DMS53 treated with DMSO at 0.1 percent for 48 hours (cell line): Measurements from ENCODE around the gene LPGAT1.
"Not testable (repeated sequence)": the region's sequence is repeated elsewhere in the genome, so short reads cannot be mapped to it uniquely, and the experiment has no call there.

Experiments
- DNase-seq: peaks from one replicate; lab custom pipeline; 2025; ENCODE audit not compliant: unreplicated experiment; lab: John Stamatoyannopoulos, UW

Gene LPGAT1

GRCh38 chr1:211737115-211738035, 93.2 kb downstream of the LPGAT1 start:
- DNase-seq, result no peak

GRCh38 chr1:211736351-211736915, 94.1 kb downstream of the LPGAT1 start:
- DNase-seq, result no peak

- peak; percentile 76 for DNase-seq
These were observed 95.1 kb downstream of the LPGAT1 start for GRCh38 chr1:211735208-211736170.

- DNase-seq, result peak; percentile 97
These were observed 95.8 kb downstream of the LPGAT1 start for GRCh38 chr1:211734791-211735190.

GRCh38 chr1:211734359-211734758, 96.2 kb downstream of the LPGAT1 start:
- DNase-seq, result peak; percentile 97

GRCh38 chr1:211732293-211732980, 98.1 kb downstream of the LPGAT1 start:
- no peak for DNase-seq

GRCh38 chr1:211731456-211732292, 98.9 kb downstream of the LPGAT1 start:
- DNase-seq, result no peak

GRCh38 chr1:211730347-211730746, 100.2 kb downstream of the LPGAT1 start:
- no peak for DNase-seq

- DNase-seq, result no peak
These were observed 101.3 kb downstream of the LPGAT1 start for GRCh38 chr1:211729238-211729637.

GRCh38 chr1:211726467-211726995, 104.0 kb downstream of the LPGAT1 start:
- no peak for DNase-seq

GRCh38 chr1:211724687-211725196, 105.8 kb downstream of the LPGAT1 start:
- no peak for DNase-seq

GRCh38 chr1:211723273-211723672, 107.3 kb downstream of the LPGAT1 start:
- DNase-seq, result no peak

GRCh38 chr1:211722277-211723175, 108.0 kb downstream of the LPGAT1 start:
- DNase-seq, result no peak

GRCh38 chr1:211716555-211716954, 114.0 kb downstream of the LPGAT1 start:
- not testable (repeated sequence) for DNase-seq

- DNase-seq, result no peak
These were observed 114.6 kb downstream of the LPGAT1 start for GRCh38 chr1:211715971-211716370.

GRCh38 chr1:211714154-211714553, 116.4 kb downstream of the LPGAT1 start:
- DNase-seq, result no peak

- no peak for DNase-seq
These were observed 117.3 kb downstream of the LPGAT1 start for GRCh38 chr1:211713231-211713630.

- DNase-seq, result no peak
These were observed 119.3 kb downstream of the LPGAT1 start for GRCh38 chr1:211711315-211711705.
